Activated effector memory CD4-positive, alpha-beta T cell treated with Interleukin-2 at 50 U/mL for 16 hours (primary cell): ENCODE results near the gene OR10A5.
"Not testable (repeated sequence)": the region's sequence is repeated elsewhere in the genome, so short reads cannot be mapped to it uniquely, and the experiment has no call there.

Experiments used
- DNase-seq: peaks from one replicate; pipeline ENCODE4 v3.0.0-alpha.2; 2020

OR10A5 gene

DNA sequence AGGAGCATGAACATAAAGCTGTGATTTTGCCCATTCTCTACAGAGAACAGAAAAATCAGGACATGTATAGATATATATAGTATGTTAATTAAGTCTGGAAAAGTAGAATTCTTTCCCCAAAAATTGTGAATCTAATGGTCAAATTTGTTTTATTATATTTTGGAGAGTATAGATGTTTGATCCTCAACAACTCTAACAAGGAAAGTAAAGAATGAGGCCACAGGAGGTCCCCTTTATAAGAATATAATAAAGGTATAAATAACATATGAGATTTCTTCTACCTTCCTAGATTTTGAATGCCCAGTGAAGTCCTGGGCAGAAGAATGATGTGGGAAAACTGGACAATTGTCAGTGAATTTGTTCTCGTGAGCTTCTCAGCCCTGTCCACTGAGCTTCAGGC, 30.8 kb downstream of the OR10A5 start, which contains the start of gene OR10A4:
TSS of gene OR10A4 (plus strand) at position 301 of the 400 bp plus-strand sequence. CDS start at position 324, 23 bp downstream.
- no peak for DNase-seq

- no peak for DNase-seq
Measured at GRCh38 chr11:6876914-6877313, 31.4 kb downstream of the OR10A5 start.

DNA sequence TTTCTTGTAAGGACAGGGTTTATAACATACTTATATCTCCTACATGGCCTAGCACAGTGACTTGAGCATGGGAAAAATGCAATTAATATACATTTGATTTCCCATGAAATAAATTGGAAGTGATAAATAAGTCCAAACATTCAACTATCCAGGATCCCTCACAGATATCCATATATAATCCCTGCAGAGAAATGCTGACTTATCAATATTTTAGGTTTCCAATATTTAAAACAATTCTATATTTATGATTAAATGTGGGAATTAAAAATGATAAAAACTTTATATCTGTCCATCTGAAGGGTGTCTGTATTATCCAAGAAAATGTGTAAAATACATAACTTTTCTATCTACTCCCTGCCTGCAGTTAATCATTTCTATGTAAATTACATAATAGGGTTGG, 37.3 kb downstream of the OR10A5 start:
- DNase-seq = no peak

GRCh38 chr11:6887711-6888110, 42.2 kb downstream of the OR10A5 start:
- not testable (repeated sequence) for DNase-seq

GRCh38 chr11:6888830-6889229, 43.3 kb downstream of the OR10A5 start:
- no peak for DNase-seq

- no peak for DNase-seq
Measured at GRCh38 chr11:6889835-6890234, 44.4 kb downstream of the OR10A5 start.

GRCh38 chr11:6892400-6892799, 46.9 kb downstream of the OR10A5 start, which contains the start of gene OR2D2:
Gene OR2D2 (minus strand): TSS chr11:6892500. CDS start chr11:6892500, 0 bp downstream.
- DNase-seq = no peak

GRCh38 chr11:6894097-6894496, 48.6 kb downstream of the OR10A5 start:
- DNase-seq = no peak

- DNase-seq = no peak
Measured at GRCh38 chr11:6895010-6895409, 49.5 kb downstream of the OR10A5 start.
